ENCODE results near the gene SYNCRIP.
"Not testable (repeated sequence)": the region's sequence is repeated elsewhere in the genome, so short reads cannot be mapped to it uniquely, and the experiment has no call there.

SYNCRIP gene

GRCh38 chr6:85669735-85670194 lies 27.1 kb upstream of the SYNCRIP start:
- DNase-seq, result peak in 1 of 2 experiments; percentile 22

DNA sequence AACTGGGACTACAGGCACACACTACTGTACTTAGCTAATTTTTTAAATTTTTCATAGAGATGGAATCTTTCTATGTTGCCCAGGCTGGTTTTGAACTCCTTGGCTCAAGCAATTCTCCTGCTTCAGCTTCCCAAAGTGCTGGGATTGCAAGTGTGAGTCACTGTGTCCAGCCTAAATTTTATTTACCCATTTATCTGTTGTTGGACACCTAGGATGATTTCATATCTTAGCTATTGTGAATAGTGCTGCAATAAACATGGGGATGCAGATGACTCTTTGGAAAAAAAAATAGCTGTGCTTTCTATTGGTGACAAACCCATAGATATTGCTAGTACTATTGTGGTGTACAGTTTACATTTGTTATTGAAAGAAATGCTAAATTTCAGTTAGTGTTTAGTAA lies 19.6 kb upstream of the SYNCRIP start:
- DNase-seq, result no peak

DNA sequence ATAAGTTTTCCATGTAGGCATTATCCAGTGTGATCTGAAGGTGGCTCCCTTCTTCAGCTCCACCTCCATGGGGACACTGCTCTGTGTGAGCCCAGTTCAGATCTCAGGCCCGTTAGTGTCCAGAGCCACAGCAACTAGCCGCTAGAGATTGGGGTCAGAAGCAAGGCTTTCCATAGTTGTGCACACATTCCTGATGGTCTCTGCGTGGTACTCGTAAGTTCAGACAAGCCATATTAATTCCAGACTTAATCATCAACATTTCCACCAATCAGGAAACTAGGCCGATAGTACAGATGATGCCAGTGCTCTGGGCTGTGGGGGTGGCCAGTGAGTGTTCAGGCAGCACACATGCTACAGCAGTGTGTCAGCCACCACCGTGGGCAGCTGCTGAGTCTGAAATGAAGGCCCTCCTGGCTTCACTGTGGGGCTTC lies 17.5 kb upstream of the SYNCRIP start:
- peak; percentile 40 to 52 for DNase-seq

DNA sequence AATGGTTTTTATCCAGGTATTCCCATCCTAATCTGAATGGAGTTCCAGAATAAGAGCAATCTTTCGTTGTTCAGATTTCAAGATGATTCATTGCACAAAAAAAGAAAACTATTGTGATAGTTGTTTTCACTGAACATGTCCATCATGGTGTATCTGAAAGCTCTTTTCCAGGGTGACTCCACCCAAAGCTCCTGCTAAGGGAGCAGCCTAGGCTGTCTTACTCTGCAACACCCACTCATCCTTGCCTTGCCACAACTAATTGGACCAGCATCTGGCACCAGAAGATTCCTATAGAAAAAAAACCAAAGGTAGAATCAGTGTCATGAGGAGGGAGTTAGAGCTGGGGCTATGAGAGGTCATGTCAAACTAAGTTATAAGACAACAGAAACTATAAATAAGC lies 7.9 kb upstream of the SYNCRIP start:
- DNase-seq, result no peak

- no peak for DNase-seq
These were observed 1.6 kb upstream of the SYNCRIP start for GRCh38 chr6:85644279-85644762.

DNA sequence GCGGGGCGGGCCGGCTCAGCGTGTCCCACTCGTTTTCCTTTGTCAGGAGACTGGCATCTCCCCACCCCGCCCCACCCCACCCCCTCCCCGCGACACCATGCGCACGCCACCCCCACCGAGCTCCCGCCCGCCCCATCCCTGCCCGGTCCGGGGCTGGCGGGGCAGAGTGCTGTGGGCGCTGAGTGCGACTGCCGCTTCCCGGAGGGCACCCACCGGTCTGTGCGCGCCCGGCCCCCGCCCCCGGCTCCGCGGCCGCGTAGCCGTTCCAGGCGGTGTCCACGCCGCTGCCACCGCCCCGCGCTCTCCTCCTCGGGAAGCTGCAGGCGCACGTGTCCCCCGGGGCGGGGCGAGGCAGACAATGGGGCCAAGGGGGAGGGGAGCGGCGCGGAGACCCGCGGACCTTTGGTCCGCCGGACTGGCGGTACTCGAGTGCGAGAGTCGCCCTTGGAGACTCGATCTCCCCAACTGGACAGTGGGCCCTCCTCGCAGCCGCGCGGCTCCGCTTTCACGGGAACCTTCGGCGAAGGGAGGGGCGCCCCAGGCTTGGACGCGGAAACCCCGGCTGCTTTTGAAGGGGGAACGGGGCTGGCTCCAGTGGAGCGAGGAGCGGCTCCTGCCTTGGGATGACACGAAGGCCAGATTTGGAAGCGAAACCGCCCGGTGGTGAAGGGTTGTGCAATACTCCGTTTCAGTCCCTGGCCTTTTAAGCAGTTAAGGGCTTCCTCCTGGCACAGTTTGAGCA lies 1.0 kb upstream of the SYNCRIP start:
- peak; percentile 82 to 84 for DNase-seq

DNA sequence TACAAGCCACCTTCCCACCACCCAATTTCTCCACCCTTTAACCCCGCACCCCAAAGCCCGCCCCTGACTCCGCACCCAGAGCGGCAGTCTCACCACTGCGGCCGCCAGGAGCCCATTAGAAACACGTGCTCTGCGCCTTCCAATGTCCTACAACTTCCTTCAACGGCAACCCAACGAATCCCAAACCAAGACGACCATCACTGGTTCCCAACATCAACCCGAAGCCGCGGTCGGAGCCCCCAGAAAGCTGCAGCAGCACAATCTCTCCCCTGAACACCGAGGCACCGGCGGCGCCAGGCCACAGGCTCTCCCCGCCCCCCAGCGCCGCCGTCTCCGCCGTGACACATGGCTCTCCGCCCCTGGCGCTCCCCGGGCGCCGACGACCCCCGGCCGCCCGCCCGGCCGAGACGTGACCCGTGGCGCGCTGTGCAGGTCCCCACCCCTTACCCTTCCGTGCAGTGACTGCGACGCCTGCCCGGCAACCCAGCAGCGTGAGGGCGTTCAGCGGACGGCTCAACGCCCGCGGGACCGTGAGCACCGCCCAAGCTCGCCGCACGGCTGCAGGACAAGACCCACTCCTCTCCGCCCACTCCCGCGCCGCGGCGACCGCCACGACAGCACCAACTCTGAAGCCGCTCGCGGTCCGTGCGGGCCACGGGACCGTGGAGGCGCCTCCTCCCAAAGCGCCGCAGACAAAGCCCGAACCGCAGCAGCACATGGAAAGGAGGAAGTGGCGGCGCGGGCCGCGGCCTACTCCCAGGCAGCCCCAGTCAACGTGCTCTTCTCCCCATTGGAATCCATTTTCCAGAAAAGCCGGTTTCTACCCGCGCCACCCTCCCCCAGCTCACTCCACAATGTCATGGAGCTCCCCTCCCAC lies 551 bp downstream of the SYNCRIP start:
- peak in 1 of 2 experiments; percentile 34 for DNase-seq

DNA sequence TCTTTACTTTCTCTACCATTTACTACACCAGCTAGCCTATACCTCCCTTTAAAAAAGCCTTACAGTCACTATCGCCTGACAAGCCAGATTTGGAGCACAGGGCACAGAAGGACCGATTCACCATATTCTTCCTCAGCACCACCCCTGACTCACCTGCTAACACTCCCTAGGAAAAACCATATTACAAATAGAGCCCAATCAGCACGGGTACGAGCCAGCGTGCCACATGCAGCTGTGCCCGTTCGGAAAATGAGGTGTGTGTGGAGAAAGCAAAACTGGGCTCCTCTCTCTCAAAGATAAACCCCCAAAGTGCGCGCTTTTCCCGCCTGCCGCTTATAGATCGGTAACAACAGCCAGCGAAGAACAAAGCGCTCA lies 1.2 kb downstream of the SYNCRIP start:
- peak in 1 of 2 experiments; percentile 50 for DNase-seq

- DNase-seq, result no peak
These were observed 1.9 kb downstream of the SYNCRIP start for GRCh38 chr6:85640821-85641220.

GRCh38 chr6:85637579-85637978 lies 5.1 kb downstream of the SYNCRIP start:
- DNase-seq, result no peak

DNA sequence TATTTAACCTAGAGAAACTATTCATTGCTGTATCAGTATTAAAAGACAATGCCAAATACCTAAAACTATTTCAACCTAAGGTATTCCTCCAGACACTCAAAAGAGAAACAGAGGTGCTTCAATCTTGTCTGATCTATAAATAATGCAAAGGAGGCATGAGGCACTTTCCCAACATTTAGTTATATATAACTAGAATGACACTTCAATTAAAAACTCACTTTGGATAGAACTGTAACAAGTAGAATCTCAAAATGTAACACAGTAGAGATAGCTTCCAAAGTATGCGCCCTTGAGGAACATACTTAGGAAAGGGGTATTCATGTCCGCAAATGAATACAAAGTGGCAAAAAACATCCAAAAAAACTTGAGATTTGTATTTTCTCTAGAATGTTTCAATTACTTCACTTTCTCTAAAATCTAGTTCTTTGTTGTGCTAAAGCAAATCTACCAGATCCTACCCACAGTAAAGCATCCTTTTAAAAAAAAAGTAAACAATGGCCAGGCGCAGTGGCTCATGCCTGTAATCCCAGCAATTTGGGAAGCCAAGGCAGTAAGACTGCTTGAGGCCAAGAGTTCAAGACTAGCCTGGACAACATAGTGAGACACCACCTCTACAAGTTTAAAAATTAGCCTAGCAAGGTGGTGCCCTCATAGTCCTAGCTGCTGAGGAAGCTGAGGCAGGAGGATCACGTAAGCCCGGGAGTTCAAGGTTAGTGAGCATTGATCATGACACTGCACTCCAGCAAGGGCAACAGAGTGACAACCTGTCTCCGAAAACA lies 10.3 kb downstream of the SYNCRIP start:
- DNase-seq, result no peak

DNA sequence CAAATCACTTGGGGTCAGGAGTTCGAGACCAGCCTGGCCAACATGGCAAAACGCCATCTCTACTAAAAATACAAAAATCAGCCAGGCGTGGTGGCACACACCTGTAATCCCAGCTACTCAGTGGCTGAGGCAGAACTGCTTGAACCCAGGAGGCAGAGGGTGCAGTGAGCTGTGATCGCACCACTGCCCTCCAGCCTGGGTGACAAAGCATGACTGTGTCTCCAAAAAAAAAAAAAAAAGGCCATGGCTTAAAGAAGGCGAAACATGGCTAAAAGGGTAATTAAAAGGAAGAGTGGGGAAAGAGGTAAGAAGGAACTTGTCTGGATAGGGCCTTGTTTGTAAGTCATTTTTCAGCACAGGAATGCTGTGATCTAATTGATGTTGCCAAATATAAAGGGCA lies 11.6 kb downstream of the SYNCRIP start:
- DNase-seq, result not testable (repeated sequence)

DNA sequence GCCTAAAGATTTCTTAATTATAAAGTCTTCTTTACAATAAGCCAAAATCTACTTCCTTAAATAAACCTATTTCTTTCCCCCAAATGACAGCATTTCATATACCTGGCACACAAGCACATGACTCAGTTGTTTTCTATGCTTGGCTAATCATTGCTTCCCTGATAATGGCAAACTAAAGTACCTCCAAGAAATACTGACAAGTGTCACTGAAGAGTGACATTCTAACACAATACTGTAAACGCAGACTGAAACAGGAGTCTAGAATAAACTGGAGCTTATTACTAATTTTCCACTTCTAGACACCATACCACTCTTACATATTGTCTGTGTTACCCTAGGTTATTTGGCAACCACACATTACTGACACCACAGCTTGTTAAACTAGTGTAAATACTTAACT lies 14.3 kb downstream of the SYNCRIP start:
- DNase-seq, result no peak

- DNase-seq, result no peak
These were observed 22.4 kb downstream of the SYNCRIP start for GRCh38 chr6:85620308-85620707.

DNA sequence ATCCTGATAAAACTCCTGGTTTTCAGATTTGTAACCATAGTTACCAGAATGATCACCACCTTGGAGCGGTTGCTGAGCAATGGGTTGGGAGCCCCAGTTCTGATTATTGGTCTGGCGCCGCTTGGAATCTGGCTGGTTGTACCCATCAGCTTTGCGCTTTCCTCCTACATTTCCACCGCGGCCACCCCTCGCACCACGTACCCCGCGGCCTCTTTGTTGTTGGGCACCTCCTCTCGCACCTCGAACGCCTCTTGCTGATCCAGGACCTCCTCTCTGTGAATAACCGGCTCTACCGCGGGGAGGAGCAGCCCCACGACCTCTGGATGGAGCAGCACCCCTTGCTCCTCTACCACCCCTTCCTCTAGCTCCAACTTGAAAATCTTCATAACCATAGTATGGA lies 27.9 kb downstream of the SYNCRIP start:
- DNase-seq, result no peak

GRCh38 chr6:85612690-85613474 lies 29.8 kb downstream of the SYNCRIP start:
- DNase-seq, result no peak

DNA sequence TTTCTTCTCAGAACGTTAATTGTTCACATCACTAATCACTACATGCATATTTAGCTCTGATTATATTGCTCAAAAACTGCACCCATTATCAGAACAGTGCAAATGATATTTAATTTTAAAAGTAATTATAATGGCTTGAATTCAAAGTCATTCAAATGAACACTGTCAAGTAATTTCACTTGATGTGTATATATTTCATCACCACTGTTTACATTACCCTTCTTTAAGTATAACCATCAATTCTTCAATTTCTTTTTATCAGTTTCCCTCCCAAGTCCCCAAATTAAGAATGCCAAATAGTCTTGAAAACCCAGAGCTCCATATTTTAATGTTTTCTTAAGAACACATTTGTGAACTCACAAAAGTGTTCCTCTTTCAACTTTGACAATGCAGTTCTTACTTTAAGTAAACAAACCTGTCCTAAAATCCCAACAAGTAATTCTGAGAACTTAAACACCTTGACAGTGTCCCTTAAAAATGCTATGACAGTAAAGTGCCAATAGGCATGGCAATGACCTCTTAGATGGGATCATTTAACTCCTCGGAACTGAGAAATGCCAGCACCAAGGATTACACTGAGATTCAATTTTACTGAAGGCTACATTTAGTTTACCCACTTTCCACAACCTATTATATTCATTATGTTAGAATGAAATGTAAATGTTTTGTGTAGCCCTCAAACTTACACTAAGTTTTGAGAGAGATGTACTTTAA lies 32.3 kb downstream of the SYNCRIP start:
- DNase-seq, result no peak

GRCh38 chr6:85602100-85602499 lies 40.6 kb downstream of the SYNCRIP start:
- no peak for DNase-seq

DNA sequence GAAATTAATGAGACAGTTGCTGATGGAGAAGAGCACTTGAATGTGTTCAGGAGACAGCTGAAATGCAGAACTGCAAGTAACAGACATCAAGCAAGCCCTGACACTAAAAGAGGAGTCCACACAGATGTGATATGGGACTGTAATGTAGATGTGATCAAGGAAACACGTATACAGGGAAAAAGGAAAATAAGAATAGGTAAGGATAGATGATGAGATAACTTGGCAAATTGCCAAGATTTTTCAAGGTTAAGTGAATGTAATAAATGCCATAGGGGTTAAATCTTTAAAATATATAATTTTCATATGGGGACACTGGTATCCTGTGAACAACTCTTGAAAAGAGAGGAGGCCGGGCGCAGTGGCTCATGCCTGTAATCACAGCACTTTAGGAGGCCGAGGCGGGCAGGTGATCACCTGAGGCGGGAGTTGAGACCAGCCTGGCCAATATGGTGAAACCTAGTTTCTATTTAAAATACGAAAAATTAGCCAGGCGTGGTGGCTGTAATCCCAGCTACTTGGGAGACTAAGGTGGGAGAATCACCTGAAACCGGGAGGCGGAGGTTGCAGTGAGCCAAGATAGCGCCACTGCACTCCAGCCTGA lies 41.9 kb downstream of the SYNCRIP start:
- no peak for DNase-seq

GRCh38 chr6:85594197-85594930 lies 48.3 kb downstream of the SYNCRIP start:
- peak in 1 of 2 experiments; percentile 47 for DNase-seq
